SU-DHL-6 (cell line): Measurements from ENCODE around the gene RSRC2.

Source experiments
- EZH2phosphoT487 ChIP-seq: fragments of 200-600 bp; sonication (generic), shearing (Covaris generic); conservative IDR thresholded peaks from 2 replicates; pipeline ENCODE4 v1.6.1; 2018; ENCODE audit warnings: mild to moderate bottlenecking, antibody characterized with exemption, low read length, moderate library complexity, mixed read lengths
- TF ChIP-seq, protein P1 (sequence below): fragments of 200-600 bp; sonication (generic); IDR thresholded peaks from one replicate; pipeline ENCODE4 v1.5.1; 2017; ENCODE audit warnings: antibody characterized with exemption, mild to moderate bottlenecking, low read length, moderate library complexity; ENCODE audit not compliant: insufficient read depth, poor library complexity, severe bottlenecking

DNA sequence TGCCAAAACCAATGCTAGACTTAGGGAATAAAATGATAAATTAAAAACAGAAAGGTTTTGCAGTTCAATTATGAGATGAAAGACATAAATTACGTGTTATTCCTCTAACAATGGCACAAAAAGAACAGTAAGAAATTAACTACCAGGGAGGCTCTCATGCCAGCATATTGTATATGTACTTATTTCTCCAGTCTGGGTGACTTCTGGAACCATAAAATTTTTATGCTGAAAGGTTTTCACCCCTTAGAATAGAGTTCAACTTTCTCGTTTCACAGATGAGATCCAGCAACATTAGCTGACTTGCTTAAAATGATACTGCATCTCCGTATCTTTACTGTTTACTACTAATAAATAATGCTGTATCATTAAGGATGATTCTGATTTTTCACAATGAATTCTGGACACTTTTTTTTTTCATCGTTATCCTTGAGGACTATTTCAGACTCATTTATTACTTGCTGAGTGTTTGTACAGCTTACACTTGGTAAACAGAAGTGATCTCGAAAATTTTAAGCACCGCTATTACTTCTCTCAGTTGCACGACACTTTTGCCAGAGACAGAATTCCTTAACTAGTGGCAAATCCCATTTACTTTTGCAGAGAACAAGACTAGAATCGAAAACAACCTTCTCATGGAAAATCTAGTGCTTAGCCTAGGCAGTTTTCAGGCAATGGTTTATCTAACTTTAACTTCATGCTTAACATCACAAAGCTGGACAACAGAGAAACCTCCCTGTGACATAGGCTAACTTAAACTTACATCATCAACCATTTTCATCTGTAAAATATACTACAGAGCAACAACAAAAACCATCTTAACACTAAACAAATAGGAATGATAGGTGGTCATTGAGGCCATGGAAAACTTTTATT, 2.7 kb downstream of the RSRC2 start:
- TF ChIP-seq, protein P1, sequence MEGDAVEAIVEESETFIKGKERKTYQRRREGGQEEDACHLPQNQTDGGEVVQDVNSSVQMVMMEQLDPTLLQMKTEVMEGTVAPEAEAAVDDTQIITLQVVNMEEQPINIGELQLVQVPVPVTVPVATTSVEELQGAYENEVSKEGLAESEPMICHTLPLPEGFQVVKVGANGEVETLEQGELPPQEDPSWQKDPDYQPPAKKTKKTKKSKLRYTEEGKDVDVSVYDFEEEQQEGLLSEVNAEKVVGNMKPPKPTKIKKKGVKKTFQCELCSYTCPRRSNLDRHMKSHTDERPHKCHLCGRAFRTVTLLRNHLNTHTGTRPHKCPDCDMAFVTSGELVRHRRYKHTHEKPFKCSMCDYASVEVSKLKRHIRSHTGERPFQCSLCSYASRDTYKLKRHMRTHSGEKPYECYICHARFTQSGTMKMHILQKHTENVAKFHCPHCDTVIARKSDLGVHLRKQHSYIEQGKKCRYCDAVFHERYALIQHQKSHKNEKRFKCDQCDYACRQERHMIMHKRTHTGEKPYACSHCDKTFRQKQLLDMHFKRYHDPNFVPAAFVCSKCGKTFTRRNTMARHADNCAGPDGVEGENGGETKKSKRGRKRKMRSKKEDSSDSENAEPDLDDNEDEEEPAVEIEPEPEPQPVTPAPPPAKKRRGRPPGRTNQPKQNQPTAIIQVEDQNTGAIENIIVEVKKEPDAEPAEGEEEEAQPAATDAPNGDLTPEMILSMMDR: no peak
- no peak for TF ChIP-seq EZH2phosphoT487
